LNCAP (cell line): ENCODE data around the gene EOLA1.
A peak's percentile ranks its signal among the peaks of the same experiment; 100 is the strongest.

Source experiments
- CTCF ChIP-seq: fragments of 450-650 bp; IDR thresholded peaks from 2 replicates; pipeline ENCODE4 v1.5.1; 2017; ENCODE audit warnings: mild to moderate bottlenecking

EOLA1 gene

GRCh38 chrX:149498767-149499166, 42.0 kb upstream of the EOLA1 start:
- no peak for TF ChIP-seq CTCF

DNA sequence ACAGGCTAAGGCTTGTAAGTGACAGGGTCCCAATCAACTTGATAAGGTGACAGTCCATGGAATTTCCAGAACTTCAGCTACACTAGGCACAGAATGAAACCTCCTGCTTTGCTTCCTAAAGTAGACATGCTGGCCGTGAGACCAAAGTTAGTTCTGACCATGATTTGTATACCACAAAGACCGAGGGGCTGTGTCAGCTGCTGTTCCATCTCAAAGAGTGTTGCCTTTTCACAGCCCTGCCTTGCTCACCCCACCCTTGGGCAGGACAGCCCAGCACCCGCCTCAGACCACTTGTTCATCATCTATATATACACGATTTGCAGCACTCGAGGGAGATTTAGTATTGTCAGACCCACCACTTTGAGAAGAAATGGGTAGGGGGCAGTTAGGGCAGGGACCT, 41.0 kb upstream of the EOLA1 start:
- no peak for TF ChIP-seq CTCF

DNA sequence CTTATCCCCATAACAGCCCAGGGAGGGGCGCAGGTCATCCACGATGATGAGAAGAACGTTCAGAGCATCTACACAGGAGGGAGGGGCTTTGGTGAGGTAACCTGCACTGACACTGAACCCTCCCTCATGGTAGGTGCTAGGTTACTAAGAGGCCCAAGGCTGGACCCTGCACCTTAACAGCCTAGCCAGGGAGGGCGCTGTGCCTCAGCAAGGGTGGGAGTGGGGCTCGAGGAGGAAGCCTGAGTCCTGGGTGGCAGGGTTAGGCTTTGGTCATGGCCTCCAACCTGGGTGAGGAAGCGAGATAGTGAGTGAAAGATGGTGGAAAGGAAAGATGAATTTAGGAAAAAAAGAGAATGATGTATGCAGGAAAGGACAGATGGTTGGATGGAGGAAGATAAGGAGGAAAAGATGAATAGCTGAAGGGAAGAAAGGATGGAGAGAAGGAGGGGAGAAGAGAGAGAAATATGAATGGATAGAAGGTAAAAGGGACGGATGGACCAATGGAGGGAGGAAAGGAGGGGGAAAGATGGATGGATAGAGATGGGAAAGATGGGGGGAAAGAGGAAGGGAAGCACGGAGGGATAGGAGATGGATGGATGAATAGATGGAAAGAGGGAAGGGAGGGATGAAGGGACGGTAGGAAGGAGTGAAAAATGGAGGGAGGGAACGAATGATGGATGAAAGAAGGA, 36.4 kb upstream of the EOLA1 start:
- peak; percentile 27; the same call in 1 of the 2 replicates for TF ChIP-seq CTCF

DNA sequence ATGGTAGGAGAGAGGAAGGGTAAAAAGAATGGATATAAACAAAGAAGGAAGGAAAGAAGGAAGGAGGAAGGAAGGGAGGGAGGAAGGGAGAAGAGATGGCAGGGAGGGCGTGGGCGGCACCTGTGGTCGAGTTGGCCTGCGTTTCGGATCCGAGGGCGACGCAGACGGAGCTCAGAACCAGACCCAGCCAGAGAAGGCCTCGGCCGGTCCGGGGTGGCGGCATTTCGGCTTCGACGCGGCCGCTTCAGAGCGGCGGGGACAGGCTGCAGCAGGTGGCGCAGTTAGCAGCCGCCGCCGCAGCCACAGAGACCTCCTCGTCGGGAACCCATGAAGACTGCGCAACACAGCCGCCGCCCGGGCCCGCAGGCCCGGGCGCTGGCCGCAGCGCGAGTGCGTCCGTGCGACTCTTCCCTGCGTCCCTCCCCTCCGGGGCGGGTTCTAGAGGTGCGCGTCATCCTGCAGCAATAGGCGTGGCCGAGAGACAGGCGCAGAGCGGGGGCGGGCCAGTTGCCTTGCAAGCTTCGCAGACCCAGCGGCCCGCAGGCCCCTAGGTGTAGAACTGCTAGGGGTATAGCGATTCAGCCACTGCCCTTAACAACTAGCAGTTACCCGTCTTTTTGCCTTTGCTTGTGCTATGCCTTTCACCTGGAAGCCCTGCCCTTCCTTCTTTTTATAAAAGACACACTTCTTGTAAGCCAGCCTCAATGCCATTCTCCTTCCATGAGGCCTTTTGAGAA, 35.7 kb upstream of the EOLA1 start, which contains the start of gene IDS:
IDS (minus strand) TSS at position 392 of the 737 bp plus-strand sequence; CDS start at position 223, 169 bp downstream.
- TF ChIP-seq CTCF = no peak

DNA sequence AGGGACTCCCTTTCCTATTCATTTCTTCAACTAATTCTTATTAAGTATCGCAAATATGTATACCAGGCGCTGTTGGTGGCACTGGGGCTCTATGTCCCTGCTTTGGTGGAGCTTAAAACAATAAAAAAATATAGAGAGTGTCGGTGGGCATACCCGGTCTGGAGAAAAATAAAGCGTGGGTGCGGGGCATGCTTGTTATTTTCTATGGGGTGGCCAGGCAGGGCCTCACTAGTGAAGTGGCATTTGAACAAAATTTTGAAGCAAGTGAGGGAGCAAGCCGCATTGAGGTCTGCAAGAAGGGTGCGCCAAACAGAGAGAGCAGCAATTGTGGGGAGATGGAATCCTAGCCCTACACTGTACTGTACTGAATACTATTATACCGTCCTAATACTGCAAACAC, 35.1 kb upstream of the EOLA1 start:
- no peak for TF ChIP-seq CTCF

GRCh38 chrX:149506349-149506748, 34.5 kb upstream of the EOLA1 start:
- no peak for TF ChIP-seq CTCF

DNA sequence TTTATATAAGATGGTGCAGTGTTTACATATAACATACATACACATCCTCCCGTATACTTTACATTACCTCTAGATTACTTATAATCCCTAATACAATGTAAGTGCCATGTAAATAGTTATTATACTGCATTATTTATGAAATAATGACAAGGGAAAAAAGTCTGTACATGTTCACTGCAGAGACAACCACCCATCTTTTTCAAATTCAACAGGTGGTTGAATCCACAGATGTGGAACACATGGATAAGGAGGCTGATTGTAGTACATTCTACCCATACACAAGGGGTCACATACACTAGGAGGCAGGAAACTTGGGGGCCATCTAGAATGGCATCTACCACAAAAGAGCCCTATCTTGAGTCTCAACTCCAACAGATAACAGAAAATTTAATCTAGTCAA, 32.3 kb upstream of the EOLA1 start:
- no peak for TF ChIP-seq CTCF
